HFF-Myc (cell line): ENCODE measurements around the gene BMERB1.
A peak's percentile ranks its signal among the peaks of the same experiment; 100 is the strongest.
"Not testable (repeated sequence)": the region's sequence is repeated elsewhere in the genome, so short reads cannot be mapped to it uniquely, and the experiment has no call there.

Source experiments
- DNase-seq: peaks from one replicate; pipeline ENCODE4 v3.0.0-alpha.2; 2011; ENCODE audit warnings: low read depth; ENCODE audit errors: extremely low read depth
- H3K4me3 ChIP-seq: replicated peaks from 2 replicates; pipeline ENCODE4 v1.5.1; 2011; ENCODE audit warnings: low read depth, mild to moderate bottlenecking, control low read depth, low read length
- CTCF ChIP-seq: IDR thresholded peaks from 2 replicates; pipeline ENCODE4 v1.5.1; 2012; ENCODE audit warnings: mild to moderate bottlenecking, low read depth, low read length, control low read depth; ENCODE audit errors: missing control alignments

The BMERB1 gene

DNA sequence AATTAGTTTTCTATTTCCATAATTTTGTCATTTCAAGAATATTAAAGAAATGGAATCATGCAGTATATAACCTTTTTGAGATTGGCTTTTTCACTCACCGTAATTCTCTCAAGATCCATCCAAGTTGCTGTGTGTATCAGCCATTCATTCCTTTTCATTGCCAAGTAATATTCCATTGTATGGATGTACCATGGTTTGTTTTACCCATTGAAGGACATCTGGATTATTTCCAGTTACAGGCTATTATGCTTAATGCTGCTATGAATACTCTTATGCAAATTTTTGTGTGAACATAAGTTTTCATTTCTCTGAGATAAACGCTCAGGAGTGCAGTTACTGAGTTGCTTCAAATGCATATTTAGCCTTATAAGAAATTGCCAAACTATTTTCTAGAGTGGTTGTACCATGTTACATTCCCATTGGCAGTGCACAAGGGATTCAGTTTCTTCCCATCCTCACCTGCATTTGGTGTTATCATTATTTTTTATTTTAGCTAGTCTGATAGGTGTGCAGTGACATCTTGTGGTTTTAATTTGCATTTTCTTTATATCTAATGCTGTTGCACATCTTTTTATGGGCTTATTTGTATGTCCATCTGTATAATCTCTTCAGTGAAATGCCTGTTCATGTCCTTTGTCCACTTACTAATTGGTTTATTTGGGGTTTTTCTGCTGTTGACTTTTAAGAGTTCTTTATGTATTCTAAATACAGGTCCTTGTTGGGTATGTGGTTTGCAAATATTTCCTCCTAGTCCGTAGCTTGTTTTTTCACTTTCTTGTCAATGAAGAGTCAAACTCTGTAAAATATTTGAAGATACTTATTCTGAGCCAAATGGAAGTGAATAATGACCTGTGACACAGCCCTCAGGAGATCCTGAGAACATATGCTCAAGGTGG is 32.7 kb downstream of the BMERB1 start:
- DNase-seq, result no peak
- H3K4me3 ChIP-seq, result no peak overlapping the region
- peak; percentile 7 for TF ChIP-seq CTCF

DNA sequence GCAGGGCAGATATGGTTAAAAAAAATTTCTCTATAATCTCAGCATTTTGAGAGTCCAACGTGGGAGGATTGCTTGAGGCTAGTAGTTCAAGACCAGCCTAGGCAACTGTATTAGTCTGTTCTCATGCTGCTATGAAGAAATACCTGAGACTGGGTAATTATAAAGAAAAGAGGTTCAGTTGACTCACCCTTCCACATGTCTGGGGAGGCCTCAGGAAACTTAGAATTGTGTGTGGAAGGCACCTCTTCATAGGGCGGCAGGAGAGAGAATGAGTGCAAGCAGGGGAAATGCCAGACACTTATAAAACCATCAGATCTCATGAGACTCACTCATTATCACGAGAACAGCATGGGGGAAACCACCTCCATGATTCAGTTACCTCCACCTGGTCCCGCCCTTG is 42.6 kb downstream of the BMERB1 start:
- H3K4me3 ChIP-seq, DNase-seq: not testable (repeated sequence)

DNA sequence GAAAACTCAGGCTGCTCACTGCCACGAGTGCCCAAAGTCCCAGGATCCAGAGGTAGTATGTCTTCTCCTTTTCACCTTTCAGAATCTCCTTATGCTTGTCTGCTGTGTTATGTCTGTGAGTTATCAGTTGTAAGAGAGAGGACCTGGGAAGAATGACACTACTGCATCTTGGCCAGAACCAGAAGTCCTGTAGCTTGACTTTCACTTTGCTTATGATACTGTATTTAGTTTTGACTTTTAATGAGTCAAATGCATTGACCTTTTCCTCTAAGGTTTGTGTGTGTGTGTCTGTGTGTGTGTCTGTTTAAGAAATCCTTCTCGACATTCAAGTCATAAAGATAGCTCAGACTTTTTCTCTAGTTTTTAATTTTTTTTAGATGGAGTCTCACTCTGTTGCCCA is 43.4 kb downstream of the BMERB1 start:
- H3K4me3 ChIP-seq, result no peak overlapping the region
- no peak for DNase-seq
- TF ChIP-seq CTCF, result no peak

GRCh38 chr16:15482068-15482747 is 47.8 kb downstream of the BMERB1 start:
- no peak for TF ChIP-seq CTCF
- peak; percentile 99 for DNase-seq
- no peak overlapping the region for H3K4me3 ChIP-seq

DNA sequence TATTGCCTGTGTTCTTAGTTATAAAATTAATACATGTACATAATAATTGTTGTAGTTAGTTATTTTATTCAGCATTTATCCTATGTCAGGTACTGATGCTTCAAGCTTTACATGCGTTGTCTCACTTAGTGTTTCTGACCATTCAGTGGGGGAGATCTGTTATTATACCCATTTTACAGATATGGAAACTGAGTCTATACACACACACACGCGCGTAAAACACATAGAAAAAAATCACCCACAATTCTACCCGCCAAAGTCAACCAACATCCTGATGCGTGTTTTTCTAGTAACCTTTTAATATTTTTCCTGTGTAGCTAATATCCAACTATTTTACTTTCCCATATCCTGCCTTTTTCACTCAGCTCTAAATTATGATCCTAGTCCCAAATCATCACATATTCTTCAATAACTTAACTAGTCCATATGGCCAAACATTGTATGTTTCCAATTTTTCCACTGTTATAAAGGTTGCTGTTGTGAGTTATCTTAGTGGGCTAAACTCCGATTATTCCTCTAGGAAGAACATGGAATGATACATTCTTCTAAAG is 48.4 kb downstream of the BMERB1 start:
- no peak overlapping the region for H3K4me3 ChIP-seq
- no peak for TF ChIP-seq CTCF
- DNase-seq, result no peak

DNA sequence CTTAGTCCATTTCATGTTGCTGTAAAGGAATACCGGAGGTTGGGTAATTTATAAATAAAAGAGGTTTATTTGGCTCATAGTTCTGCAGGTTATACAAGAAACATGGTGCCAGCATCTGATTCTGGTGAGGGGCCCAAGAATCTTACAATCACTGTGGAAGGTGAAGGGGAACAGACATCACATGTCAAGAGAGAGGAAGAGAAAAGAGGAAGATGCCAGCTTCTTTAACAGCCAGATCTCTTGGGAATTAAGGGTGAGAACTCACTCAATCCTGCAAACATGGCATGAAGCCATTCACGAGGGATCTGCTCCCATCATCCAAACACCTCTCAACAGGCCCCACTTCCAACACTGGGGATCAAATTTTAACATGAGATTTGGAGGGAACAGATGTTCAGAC is 49.5 kb downstream of the BMERB1 start:
- H3K4me3 ChIP-seq, result no peak overlapping the region
- TF ChIP-seq CTCF, result no peak
- DNase-seq, result no peak

GRCh38 chr16:15484662-15485061 is 50.3 kb downstream of the BMERB1 start:
- no peak overlapping the region for H3K4me3 ChIP-seq
- DNase-seq, result peak; percentile 54

More at GRCh38 chr16:15484662-15485061, 50.3 kb downstream of the BMERB1 start:
- no peak for TF ChIP-seq CTCF
